DMS79 treated with DMSO at 0.1 percent for 48 hours (cell line): Measurements from ENCODE around the gene EARS2.
"Not testable (repeated sequence)": the region's sequence is repeated elsewhere in the genome, so short reads cannot be mapped to it uniquely, and the experiment has no call there.

Experiments used
- DNase-seq: peaks from one replicate; lab custom pipeline; 2025; lab: John Stamatoyannopoulos, UW

Gene EARS2

GRCh38 chr16:23567602-23568001 lies 10.5 kb upstream of the EARS2 start:
- no peak for DNase-seq

- DNase-seq, result no peak
Measured at GRCh38 chr16:23566724-23567123, 9.6 kb upstream of the EARS2 start.

GRCh38 chr16:23564575-23565363 lies 7.6 kb upstream of the EARS2 start:
- DNase-seq, result no peak

GRCh38 chr16:23563186-23563585 lies 6.0 kb upstream of the EARS2 start:
- DNase-seq, result no peak

- DNase-seq, result no peak
Measured at GRCh38 chr16:23562505-23562904, 5.4 kb upstream of the EARS2 start.

- no peak for DNase-seq
Measured at GRCh38 chr16:23561586-23561985, 4.4 kb upstream of the EARS2 start.

GRCh38 chr16:23557779-23558702 lies 891 bp upstream of the EARS2 start:
- no peak for DNase-seq

- DNase-seq, result no peak
Measured at GRCh38 chr16:23554536-23554935, 2.6 kb downstream of the EARS2 start.

GRCh38 chr16:23552161-23552560 lies 5.0 kb downstream of the EARS2 start:
- DNase-seq, result no peak

- DNase-seq, result no peak
Measured at GRCh38 chr16:23549938-23550337, 7.2 kb downstream of the EARS2 start.

- no peak for DNase-seq
Measured at GRCh38 chr16:23544436-23544835, 12.7 kb downstream of the EARS2 start.

- DNase-seq, result not testable (repeated sequence)
Measured at GRCh38 chr16:23540817-23541178, 16.4 kb downstream of the EARS2 start.

GRCh38 chr16:23539984-23540816 lies 16.9 kb downstream of the EARS2 start:
- DNase-seq, result no peak

GRCh38 chr16:23538919-23539278 lies 18.3 kb downstream of the EARS2 start:
- DNase-seq, result no peak

GRCh38 chr16:23537390-23537789 lies 19.8 kb downstream of the EARS2 start:
- no peak for DNase-seq

GRCh38 chr16:23535901-23536300 lies 21.2 kb downstream of the EARS2 start:
- DNase-seq, result no peak

- no peak for DNase-seq
Measured at GRCh38 chr16:23534868-23535860, 22.0 kb downstream of the EARS2 start.

- no peak for DNase-seq
Measured at GRCh38 chr16:23532448-23532847, 24.7 kb downstream of the EARS2 start.

- DNase-seq, result no peak
Measured at GRCh38 chr16:23530062-23530461, 27.1 kb downstream of the EARS2 start.

GRCh38 chr16:23528644-23529310 lies 28.4 kb downstream of the EARS2 start:
- DNase-seq, result no peak
